Immature natural killer cell (primary cell): ENCODE results near the gene TLK2. TPM values are rescaled to one million over a fixed set of nuclear protein-coding genes. Genes with fewer than 3 reads are reported as not detected.

Experiments
- DNase-seq, 3 donors: peaks; one replicate each; pipeline ENCODE4 v3.0.0; 2022; ENCODE audit warnings: mixed read lengths in 1 of 3
- H3K27ac Mint-ChIP-seq, 6 donors: one replicate each; pipeline ENCODE4 v1.8.0; 2020; ENCODE audit warnings: mixed read lengths in 6 of 6, mild to moderate bottlenecking in 5 of 6, inconsistent platforms in 4 of 6, moderate library complexity in 3 of 6
- H3K27me3 Mint-ChIP-seq, 3 donors: one replicate each; pipeline ENCODE4 v1.8.0; 2020 to 2021; ENCODE audit warnings: low read depth in 3 of 3, mild to moderate bottlenecking in 3 of 3, mixed read lengths in 3 of 3, moderate library complexity in 3 of 3, inconsistent platforms in 1 of 3
- H3K36me3 Mint-ChIP-seq, 3 donors: one replicate each; pipeline ENCODE4 v1.8.0; 2020; ENCODE audit warnings: mixed read lengths in 3 of 3, inconsistent platforms in 2 of 3, mild to moderate bottlenecking in 2 of 3
- H3K4me1 Mint-ChIP-seq, 2 donors: one replicate each; pipeline ENCODE4 v1.8.0; 2020; ENCODE audit warnings: inconsistent platforms in 2 of 2, mild to moderate bottlenecking in 2 of 2, mixed read lengths in 2 of 2, moderate library complexity in 1 of 2
- H3K4me3 Mint-ChIP-seq, 5 donors: one replicate each; pipeline ENCODE4 v1.8.0; 2020; ENCODE audit warnings: mild to moderate bottlenecking in 5 of 5, mixed read lengths in 5 of 5, inconsistent platforms in 3 of 5, moderate library complexity in 3 of 5
- H3K9me3 Mint-ChIP-seq, 6 donors: one replicate each; pipeline ENCODE4 v1.8.0; 2020; ENCODE audit warnings: mild to moderate bottlenecking in 6 of 6, mixed read lengths in 6 of 6, inconsistent platforms in 4 of 6, moderate library complexity in 3 of 6
- polyA plus RNA-seq, 3 donors: library from polyadenylated mRNA; unstranded; fragments of 300-500 nt; fragmentation: Illumina TruSeq; gene quantifications; one replicate each; pipeline ENCODE4 v1.2.3, GENCODE V29; 2021

The TLK2 gene
- polyA plus RNA-seq, 3 donors from 2014 or later: 6.4 to 19.7 (median 6.6) TPM

DNA sequence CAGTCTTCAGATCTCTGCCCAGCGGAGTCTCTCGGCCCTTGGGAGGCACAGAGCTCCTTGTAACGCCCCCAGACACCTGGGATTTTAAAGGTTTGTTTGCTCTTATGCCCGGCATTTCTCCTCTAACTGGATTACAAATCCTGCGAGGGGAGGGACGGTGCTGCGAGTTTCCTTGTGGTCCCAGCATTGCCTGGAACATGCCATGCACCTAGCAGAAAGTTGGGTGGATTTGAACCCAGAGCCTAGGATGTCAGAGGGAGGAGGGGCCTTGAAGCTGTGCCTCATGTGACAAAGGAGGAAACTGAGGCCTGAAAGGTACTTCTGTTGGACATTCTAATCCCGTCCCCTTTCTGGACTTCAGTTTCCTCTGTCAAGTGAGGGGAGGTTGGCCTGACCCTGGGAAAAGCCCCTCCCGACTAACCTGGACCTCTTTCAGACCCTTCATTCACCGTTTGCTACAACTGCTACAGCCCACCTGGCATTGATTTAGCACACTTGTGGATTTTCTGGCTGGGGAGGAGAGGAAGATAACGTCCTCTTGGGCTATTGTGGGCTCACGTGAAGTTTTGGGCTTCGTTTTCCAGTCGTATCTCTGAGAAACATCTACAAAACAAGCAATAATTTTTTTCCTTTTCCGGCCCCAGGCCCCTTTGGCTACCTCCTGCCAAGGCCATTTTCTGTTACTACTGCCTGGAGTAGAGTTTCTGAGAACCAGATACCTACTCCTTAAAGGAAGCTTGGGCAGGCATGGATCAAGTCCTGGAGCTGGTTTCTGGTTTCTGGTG is 179.7 kb downstream of the TLK2 start:
- Mint-ChIP-seq H3K4me3 (no peak overlapping the region), H3K36me3 (peaks cover 0 to 3% (median 0%) of the 10 kb centered on the region in 3 donors), H3K9me3 (peaks cover 0 to 11% (median 0%) of the 10 kb centered on the region in 6 donors), H3K27ac (no peak overlapping the region), H3K27me3 (peaks cover 7 to 11% (median 9%) of the 10 kb centered on the region in 3 donors), H3K4me1 (peaks cover 8 to 11% of the 10 kb centered on the region in 2 donors)
- no peak for DNase-seq

DNA sequence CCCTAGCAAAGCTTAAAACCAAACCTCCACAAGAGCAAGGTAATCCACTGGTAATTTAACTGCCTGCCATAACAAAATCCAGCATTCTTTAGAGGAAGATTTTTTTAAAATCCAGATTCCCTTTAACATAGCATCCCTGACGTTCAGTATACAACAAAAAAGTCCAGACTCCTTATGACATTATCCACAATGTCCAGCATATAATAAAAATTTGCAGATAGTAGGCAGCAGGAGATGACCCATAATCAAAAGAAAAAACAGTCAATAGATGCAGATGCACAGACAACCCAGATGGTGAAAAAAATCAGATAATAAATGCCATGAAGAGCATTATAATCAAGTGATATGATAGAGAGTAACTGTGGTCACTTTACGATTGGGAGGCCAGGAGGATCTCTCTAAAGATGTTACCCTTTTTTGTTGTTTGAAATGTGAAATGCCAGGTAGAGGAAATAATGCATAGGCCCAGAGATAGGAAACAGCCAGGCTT is 182.0 kb downstream of the TLK2 start:
- Mint-ChIP-seq H3K4me3 (no peak overlapping the region), H3K9me3 (peaks cover 0 to 11% (median under 1%) of the 10 kb centered on the region in 6 donors), H3K27ac (no peak overlapping the region), H3K36me3 (peaks cover 0 to 3% (median 0%) of the 10 kb centered on the region in 3 donors), H3K27me3 (peaks cover 3 to 10% (median 7%) of the 10 kb centered on the region in 3 donors), H3K4me1 (no peaks in the 10 kb centered on the region)
- DNase-seq: no peak

DNA sequence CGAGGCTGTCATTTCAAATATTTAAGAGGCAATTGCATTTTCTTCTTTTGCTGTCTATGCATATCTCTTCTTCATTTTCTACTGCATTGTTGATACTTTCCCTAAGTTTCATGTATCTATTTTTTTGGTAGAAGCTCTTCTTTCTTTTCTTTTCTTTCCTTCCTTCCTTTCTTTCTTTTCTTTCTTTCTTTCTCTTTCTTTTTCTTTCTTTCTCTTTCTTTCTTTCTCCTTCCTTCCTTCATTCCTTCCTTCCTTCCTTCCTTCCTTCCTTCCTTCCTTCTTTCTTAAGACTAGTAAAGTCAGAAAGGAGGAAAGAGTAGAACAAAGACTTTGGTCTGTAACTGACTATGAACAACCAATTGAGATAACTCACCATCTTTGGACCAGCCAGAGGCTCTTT is 182.7 kb downstream of the TLK2 start:
- Mint-ChIP-seq H3K9me3 (peaks cover 0 to 11% (median under 1%) of the 10 kb centered on the region in 6 donors), H3K36me3 (peaks cover 0 to 3% (median 0%) of the 10 kb centered on the region in 3 donors), H3K27ac (no peak overlapping the region), H3K4me1 (no peaks in the 10 kb centered on the region), H3K27me3 (peaks cover 3 to 10% (median 5%) of the 10 kb centered on the region in 3 donors), H3K4me3 (no peak overlapping the region)
- DNase-seq: no peak

DNA sequence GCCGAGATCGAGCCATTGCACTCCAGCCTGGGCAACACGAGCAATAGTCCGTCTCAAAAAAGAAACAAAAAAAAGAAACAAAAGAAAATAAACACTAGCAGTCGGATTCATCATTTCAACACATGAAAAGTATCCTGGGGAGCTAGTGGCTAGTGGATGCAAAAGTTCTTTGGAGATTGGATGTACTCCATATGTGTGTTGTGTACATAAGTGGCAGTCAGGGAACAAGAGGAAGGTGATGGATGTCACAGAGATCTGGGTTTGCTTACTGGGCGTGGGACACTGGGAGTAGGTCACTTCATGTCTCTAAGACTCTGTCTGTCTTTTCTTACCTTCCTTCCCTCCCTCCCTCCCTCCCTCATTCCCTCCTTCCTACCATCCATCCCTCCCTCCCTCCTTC is 184.2 kb downstream of the TLK2 start:
- Mint-ChIP-seq H3K27me3 (peaks cover 3 to 8% (median 4%) of the 10 kb centered on the region in 3 donors), H3K9me3 (peaks cover 0 to 11% (median under 1%) of the 10 kb centered on the region in 6 donors), H3K4me3 (no peak overlapping the region), H3K36me3 (peaks cover 0 to 3% (median 0%) of the 10 kb centered on the region in 3 donors), H3K4me1 (no peaks in the 10 kb centered on the region), H3K27ac (no peak overlapping the region)
- no peak for DNase-seq

Other genes starting within 250 kb of the TLK2 start
- gene EFCAB3, start 98.3 kb upstream of the TLK2 start, polyA plus RNA-seq: not detected
- gene METTL2A, start 54.9 kb upstream of the TLK2 start, polyA plus RNA-seq: 10 to 100 TPM in 2 of 3 donors, 1 to 10 TPM in 1; 7.5 to 14.8 (median 10.3) TPM
- gene MRC2, start 148.8 kb downstream of the TLK2 start, polyA plus RNA-seq: not detected